ENCODE data around the gene P2RY8.
A peak's percentile ranks its signal among the peaks of the same experiment; 100 is the strongest.
"Not testable (repeated sequence)": the region's sequence is repeated elsewhere in the genome, so short reads cannot be mapped to it uniquely, and the experiment has no call there.

Gene P2RY8

DNA sequence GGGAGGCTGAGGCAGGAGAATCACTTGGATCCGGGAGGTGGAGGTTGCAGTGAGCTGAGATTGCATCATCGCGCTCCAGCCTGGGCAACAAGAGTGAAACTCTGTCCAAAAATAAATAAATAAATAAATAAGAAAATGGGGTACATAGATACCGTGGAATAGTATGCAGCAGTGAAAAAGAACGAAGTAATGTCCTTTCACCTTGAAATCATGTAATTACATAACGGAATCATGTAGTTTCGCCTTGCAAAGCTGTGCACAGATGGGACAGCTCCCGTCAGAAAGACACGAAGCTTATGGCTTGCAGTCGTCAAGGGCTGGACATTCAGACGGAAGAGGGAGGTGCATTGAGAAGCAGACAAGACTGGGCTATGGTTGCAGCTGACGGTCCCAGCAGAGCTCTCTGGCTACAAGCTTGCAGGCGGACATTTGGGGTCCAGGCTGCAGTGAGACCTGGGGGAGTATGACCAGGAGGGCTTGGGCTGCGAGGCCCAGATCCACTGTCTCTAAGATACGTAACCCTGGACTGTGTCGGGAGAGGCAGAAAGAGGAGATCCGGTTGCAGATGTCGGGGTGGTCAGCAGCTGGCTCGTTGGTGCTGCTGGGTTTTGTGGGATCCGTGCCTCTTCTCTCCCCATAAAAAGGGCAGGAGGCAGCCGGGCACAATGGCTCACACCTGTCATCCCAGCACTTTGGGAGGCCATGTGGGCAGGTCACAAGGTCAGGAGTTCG lies 6.2 kb upstream of the P2RY8 start:
- no peak for DNase-seq

DNA sequence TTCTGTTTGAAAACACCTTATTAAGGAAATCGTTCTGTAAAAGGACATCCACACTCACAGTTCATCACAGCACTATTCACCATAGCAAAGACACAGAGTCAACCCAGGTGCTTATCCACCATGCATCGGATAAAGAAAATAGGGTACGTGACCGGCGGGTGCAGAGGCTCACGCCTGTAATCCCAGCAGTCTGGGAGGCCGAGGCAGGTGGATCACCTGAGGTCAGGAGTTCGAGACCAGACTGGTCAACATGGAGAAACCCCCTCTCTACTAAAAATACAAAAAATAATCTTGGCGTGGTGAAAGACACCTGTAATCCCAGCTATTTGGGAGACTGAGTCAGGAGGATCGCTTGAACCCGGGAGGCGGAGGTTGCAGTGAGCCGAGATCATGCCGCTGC lies 2.2 kb upstream of the P2RY8 start:
- DNase-seq = not testable (repeated sequence)

DNA sequence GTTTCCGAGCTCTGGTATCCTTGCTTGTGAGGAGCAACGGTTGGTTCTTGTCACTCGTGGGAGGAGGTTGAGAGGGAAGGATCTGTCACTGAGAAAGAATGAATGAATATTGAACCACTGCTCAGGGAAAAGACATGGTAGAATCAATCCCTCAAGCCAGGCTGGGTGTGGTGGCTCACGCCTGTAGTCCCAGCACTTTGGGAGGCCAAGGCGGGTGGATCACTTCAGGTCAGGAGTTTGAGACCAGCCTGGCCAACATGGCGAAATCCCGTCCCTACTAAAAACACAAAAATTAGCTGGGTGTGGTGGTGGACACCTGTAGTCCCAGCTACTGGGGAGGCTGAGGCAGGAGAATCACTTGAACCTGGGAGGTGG lies 718 bp upstream of the P2RY8 start:
- DNase-seq = not testable (repeated sequence)

DNA sequence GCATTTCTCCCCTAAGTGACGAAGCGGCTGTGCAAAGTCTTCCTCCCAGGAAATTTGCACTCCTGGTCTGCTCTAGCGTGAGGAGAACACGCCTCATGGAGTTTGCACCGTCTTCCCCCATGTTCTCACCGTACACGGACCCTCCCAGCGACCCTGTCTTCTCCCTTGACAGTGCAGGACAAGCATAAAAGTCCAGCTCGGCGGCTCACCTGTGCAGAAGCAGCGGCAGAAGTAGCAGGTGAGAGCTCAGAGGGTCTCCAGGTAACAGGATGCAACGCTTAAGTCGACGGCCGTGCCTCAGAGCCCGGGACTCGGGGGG lies 314 bp downstream of the P2RY8 start:
- no peak for DNase-seq

DNA sequence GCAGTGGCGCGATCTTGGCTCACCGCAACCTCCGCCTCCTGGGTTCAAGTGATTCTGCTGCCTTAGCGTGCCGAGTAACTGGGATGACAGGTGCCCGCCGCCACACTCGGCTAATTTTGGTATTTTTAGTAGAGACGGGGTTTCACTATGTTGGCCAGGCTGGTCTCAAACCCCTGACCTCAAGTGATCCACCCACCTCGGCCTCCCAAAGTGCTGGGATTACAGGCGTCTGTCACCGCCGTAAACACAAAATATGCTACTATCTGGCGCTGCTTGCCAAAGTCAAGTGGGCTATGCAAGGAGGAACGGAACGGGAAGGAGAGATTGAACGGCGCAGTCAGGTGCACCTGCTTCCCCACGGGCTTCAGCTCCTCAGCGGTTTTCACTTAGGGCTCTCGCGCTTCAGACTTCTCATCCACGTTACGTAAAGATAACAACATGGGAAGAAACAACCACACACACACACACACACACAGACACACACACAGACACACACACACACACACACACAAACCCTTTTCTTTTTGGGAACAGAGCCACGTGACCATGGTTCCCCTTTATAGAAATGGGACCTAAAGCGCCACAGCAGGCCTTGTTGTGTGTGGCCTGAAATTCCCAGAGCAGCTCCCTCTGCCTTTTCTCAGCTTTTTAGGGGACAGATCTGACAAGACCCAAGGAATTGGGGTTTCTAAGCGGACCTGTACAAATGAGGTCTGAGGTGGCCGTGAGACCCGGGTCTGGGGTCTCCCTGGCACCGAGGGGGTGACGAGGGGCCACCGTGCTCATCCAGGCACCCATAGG lies 1.5 kb downstream of the P2RY8 start:
- peak; percentile 54 for DNase-seq

DNA sequence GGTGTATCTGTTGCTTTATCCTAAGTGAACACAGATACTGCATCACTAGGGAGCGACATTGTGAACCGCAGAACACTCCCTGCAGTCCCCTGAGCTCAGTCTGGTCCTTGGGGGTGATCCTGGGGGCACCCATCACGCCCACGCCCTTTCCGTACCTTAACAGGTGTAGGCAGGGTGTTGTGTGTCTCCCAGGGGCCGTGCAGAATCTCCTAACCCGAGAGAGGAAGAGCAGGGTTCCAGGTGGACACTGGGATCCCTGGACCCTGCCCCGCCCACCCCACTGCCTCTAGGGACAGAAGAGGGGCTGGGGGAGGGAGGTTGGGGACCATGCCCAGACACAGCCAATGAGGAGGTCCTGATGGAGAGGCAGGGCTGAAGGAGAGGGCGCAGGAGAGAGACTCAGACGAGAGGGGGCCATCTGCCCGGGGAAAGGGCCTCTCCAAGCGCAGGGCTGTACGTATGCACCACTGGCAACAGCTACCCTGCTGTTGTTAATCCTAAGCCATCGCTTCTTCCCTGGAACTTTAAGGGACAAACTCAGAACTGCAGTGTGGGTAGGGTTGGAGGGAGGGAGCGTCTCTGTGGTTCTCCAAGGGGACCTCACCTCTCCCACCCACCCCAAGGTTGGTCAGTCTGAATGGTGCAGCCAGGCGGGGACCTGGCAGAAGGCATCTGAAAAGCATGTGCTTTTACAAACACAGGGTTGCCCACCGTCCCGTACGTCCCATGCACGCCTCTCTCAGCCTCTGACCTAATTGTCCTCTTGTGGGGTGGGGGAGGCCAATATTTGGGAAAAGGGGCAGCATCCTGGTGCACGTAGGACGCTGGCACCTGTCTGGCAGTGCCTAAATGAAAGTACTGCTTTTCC lies 2.5 kb downstream of the P2RY8 start:
- DNase-seq = peak; percentile 52

DNA sequence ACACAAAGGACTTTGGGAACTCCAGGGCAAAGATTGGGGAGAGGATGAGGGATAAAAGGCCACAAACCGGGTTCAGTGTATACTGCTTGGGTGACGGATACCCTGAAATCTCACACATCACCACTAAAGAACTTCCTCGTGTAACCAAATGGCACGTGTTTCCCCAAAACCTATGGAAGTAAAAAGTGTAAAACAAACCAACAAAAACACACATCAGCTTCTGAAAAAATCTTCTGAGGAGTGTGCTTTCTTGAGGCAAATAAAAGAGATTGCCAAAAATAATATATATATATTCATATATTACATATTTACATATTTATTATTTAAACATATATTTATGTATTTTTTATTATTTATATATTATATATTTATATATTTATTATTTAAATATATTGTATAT lies 3.9 kb downstream of the P2RY8 start:
- DNase-seq = no peak

DNA sequence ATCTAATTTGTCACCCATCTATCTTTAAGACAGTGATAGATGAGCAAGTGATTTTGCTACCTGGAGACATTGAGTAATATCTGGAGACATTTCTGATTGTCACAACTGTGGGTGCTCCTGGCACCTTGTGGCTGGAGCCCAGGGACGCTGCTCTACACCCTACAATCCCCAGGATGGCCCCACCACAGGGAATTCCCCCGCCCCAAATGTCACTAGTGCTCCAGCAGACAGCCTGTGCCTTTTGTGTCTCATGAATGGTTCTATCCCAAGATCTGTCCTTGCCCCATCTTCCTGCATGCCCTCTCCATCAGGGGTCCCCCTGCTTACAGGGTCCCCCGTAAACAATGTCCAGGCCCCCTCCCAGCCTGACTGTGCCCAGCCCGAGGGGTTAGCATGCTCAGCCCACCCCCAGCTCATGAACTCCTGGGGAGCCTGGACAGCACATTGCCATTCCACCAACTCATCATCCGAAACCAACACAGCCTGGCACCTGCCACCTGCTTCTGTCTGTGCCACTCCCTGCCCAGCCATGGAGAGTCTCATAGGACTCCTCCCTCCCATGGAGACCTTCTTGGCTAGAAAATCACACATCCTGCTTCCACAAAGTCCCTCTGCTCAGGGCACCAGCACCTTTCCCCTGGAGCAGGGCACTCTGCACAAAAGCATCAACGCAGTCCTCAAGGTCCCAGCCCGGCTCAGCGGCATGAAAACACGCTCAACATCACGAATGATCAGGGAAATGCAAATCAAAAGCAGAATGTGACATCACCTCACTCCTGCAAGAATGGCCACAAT lies 5.7 kb downstream of the P2RY8 start:
- DNase-seq = no peak

DNA sequence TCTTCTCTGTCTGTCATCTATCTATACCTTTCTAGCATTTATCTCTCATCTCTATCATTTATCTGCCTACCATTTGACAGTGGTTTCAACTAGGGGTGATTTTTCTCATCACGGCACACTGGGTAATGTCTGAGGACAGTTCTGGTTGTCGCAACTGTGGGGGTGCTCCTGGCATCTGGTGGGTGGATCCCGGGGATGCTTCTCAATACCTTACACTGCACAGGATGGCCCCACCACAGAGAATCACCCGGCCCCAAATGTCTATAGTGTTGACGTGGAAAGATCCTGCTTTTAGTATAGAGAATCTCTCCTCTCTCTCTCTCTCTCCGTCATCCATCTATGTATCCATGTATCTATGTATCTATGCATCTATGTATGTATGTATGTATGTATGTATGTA lies 7.2 kb downstream of the P2RY8 start:
- no peak for DNase-seq

DNA sequence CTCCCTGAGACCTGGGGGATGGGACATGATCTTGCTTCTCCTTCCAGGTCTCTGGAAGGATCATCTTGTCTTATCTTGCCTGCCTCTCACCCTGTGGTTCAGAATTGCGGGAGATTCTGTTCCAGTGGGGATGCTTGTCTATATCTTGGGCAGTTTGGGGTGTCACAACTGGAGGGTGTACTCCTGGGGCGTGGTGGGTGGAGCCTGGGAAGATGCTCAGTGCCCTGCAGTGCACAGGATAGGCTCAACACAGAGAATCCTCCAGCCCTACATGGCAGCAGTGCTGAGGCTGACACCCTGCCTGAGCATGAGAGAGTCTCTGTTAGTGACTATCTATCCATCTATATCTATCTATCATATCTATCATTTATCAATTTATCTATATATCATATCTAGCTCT lies 7.7 kb downstream of the P2RY8 start:
- DNase-seq = no peak

DNA sequence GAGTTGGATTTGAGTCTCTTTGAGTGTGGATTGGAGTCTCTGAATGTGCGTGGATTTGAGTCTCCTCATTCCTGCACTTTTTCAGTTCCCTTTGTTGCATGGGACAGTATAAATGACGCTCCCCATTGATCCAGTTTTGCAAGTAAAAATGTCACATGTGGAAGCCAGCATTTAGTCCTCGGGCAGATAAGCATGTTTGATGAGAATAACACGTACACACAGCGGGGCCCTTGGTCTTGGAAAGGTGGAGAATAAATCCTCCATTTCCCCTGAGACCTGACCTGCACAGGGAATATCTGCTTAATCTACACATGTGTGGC lies 8.1 kb downstream of the P2RY8 start:
- DNase-seq = no peak

DNA sequence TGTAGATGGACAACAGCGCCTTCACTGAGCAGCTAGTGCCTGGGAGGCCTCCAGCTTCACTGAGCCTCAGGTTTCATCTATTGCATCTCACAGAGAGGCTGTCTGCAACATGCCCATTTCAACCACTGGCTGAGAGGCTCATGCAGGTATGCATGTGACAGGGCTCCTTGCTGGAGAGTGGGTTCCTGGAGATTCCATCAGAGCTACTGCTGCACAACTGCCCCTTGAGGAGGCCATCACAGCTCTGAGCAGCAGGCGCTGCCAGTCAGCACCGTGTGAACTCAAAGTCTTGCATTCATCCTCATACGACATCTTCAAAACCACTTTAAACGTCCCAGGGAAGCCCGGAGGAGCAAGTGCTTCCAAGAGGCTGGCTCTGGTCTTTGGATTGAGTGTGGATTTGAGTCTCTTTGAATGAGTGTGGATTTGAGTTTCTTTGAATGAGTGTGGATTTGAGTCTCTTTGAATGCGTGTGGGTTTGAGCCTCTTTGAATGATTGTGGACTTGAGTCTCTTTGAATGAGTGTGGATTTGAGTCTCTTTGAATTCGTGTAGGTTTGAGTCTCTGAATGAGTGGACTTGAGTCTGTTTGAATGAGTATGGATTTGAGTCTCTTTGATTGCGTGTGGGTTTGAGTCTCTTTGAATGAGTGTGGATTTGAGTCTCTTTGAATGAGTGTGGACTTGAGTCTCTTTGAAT lies 8.7 kb downstream of the P2RY8 start:
- DNase-seq = no peak

DNA sequence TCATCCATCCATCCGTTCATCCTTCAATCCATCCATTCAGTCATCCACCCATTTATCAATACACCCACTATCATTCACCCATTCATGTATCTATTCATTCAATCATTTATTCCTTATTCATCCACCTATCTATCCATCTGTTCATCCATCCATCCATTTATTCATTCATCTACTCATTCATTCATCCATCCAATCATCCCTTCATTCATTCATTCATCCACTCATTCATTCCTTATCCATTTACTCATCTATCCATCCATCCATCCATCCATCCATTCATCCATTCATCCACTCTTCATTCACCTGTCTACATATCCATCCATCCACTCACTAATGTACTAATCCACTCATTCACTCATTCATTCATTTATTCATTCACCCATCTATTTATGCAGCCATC lies 9.5 kb downstream of the P2RY8 start:
- DNase-seq = no peak

DNA sequence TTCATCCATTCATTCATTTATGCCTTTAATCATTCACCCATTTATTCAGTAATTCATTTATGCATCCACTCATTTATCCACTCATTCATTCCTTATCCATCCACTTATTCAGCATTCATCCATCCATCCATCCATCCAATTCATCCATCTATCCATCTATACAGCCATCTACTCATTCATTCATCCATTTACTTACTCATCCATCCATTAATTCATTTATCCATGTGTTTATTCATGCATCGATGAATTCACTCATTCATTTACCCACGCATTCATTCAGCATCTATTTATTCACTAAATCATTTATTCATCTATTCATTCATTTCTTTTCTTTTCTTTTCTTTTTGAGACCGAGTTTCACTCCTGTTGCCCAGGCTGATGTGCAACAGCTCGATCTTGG lies 10.4 kb downstream of the P2RY8 start:
- no peak for DNase-seq

DNA sequence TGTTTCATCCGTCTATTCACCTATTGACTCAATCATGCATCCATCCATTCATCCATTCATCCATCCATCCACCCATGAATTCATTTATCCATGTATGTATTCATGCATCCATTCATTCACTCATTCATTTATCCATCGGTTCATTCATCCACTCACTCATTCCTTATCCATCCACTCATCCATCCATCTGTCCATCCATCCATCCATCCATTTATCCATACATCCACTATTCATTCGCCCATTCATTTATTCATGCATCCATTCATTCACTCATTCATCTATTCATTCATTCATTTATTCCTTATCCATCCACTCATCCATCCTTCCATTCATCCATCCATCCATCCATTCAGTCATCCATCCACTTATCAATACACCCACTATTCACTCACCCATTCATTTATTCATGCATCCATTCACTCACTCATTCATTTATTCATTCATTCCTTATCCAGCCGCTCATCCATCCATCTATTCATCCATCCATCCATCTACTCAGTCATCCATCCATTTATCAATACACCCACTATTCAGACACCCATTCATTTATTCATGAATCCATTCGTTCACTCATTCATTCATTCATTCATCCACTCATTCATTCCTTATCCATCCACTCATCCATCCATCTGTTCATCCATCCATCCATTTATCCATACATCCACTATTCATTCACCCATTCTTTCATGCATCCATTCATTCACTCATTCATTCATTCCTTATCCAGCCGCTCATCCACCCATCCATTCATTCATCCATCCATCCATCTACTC lies 11.2 kb downstream of the P2RY8 start:
- no peak for DNase-seq

DNA sequence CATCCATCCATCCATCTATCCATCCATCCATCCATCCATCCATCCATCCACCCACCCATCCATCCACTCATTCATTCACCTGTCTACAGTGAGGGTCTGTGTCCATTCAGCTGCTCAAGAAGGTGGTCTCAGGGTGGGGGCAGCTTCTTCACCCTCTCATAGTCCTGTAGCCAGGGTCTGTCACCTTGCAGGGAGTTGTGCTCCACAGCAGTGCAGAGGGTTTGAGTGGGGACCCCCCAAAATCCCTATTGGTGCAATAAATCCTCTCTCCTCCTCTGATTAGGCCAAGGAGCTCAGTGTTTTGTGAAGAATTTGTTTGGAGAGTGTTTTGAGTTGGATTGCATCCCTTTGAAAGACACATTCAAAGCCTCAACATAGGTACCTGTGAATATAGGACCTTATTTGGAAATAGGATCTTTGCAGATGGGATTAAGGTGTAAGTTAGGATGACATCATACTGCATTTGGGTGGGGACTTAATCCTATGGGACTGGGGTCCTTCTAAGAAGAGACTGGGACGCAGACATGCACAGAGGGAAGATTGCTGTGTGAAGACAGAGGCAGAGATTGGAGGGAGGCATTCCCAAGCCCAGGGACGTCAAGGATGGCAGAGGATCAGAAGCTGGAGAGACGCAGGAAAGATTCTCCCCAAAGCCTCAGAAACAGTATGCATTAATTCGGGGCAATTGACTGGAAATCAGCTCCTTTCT lies 12.0 kb downstream of the P2RY8 start:
- DNase-seq = no peak

DNA sequence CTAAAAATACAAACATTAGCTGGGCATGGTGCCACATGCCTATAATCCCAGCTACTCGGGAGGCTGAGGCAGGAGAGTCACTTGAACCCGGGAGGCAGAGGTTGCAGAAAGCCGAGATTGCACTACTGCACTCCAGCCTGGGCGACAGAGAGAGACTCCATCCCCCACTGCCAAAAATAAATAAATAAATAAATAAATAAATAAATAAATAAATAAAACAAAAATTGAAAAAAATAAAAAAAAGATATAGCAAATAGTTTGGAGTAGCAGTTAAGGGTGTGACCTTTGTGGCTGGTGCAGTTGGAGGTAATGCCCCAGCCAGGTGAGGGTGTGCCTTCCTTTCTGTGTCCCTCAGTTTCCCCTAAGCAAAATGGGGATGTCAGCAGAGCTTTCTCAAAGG lies 14.1 kb downstream of the P2RY8 start:
- DNase-seq = not testable (repeated sequence)

DNA sequence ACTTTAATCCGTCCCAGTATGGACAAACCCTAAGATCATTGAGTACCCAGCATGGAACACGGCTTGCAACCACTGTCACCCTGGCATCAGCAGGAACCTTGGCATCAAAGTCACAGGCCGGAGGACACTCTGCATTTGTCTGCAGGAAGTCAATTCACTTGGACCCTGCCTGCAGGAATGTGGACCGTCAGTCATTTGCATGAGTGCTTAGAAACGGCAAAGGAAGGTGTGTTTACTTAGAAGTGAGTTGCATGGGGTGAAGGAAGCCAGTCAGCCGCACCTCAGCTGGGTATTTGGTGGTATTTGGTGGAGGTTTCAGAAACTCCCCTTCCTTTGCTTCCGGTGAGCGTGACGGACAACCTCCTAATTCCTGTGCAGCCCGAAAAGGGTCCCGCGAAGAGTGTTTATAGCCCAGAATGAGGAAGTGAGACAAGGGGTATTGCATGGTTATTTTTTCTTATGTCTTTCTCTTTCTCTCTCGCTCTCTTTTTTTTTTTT lies 15.5 kb downstream of the P2RY8 start:
- DNase-seq = peak; percentile 51

DNA sequence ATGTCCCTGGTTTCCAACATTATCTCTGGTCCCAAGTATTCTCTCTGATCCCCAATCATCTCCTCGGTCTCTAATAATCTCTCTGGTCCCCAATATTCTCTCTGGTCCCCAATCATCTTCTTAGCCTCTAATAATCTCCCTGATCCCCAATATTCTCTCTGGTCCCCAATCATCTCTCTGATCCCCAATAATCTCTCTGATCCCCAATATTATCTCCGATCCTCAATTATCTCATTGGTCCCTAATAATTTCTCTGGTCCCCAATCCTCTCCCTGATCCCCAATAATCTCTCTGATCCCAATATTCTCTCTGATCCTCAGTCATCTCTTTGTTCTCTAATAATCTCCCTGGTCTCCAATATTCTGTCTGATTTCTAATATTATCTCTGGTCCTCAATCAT lies 16.6 kb downstream of the P2RY8 start:
- no peak for DNase-seq

DNA sequence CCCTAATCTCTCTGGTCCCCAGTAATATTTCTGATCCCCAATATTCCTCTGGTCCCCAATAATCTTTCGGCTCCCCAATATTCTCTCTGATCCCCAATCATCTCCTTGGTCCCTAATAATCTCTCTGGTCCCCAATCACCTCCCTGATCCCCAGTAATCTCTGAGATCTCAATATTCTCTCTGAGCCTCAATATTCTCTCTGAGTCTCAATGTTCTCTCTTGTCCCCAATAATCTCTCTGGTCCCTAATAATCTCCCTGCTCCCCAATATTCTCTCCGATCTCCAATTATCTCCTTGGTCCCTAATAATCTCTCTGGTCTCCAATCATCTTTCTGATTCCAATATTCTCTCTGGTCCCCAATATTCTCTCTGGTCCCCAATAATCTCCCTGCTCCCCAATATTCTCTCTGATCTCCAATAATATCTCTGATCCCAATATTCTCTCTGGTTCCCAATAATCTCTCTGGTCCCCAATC lies 17.9 kb downstream of the P2RY8 start:
- DNase-seq = no peak

DNA sequence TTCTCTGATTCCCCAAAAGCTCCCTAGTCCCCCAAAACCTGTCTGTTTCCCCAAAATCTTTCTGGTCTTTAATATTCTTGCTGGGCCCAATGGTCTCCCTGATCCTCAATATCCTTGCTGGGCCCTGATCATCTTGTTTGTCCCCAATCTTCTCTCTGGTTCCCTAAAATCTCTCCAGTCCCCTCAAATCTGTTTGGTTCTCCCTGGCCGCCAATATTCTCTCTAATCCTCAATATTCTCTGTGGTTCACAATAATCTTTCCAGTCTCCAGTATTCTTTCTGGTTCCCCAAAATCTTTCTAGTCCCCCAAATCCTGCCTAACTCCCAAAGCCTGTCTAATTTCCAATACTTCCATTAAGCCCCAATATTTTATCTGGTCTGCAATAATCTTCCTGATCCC lies 18.5 kb downstream of the P2RY8 start:
- DNase-seq = no peak

All from activated T-cell treated with anti-CD3 and anti-CD28 coated beads, Interleukin-2, amount 50 U/mL, for 1 hour (primary cell).